Kasumi-1 (cell line): ENCODE measurements around the gene PCDHB7.
"Not testable (repeated sequence)": the region's sequence is repeated elsewhere in the genome, so short reads cannot be mapped to it uniquely, and the experiment has no call there.

Source experiments
- DNase-seq, 2 experiments: peaks; one replicate each; lab custom pipeline; 2025; lab: John Stamatoyannopoulos, UW

The PCDHB7 gene

DNA sequence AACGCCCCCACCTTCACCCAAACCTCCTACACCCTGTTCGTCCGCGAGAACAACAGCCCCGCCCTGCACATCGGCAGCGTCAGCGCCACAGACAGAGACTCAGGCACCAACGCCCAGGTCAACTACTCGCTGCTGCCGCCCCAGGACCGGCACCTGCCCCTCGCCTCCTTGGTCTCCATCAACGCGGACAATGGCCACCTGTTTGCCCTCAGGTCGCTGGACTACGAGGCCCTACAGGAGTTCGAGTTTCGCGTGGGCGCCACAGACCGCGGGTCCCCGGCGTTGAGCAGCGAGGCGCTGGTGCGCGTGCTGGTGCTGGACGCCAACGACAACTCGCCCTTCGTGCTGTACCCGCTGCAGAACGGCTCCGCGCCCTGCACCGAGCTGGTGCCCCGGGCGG is 52.4 kb downstream of the PCDHB7 start:
- DNase-seq = not testable (repeated sequence)

DNA sequence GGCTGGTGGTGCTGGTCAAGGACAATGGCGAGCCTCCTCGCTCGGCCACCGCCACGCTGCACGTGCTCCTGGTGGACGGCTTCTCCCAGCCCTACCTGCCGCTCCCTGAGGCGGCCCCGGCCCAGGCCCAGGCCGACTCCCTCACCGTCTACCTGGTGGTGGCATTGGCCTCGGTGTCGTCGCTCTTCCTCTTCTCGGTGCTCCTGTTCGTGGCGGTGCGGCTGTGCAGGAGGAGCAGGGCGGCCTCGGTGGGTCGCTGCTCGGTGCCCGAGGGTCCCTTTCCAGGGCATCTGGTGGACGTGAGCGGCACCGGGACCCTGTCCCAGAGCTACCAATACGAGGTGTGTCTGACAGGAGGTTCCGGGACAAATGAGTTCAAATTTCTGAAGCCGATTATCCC is 53.0 kb downstream of the PCDHB7 start:
- not testable (repeated sequence) for DNase-seq
